Prostate gland (tissue), 2 donors: Measurements from ENCODE around the gene EPAS1. TPM values are rescaled to one million over a fixed set of nuclear protein-coding genes. Genes with fewer than 3 reads are reported as not detected.
A peak's percentile ranks its signal among the peaks of the same experiment; 100 is the strongest.

Source experiments
- DNase-seq: peaks from one replicate; pipeline ENCODE4 v3.0.0-alpha.2; 2019; ENCODE audit warnings: low spot score
- H3K27ac ChIP-seq, 2 donors: fragments of 200-600 bp; sonication (generic); 2 replicates each; pipeline ENCODE4 v1.5.1; 2017 to 2019
- H3K27me3 ChIP-seq: fragments of 200-600 bp; sonication (generic); replicated peaks from 2 replicates; pipeline ENCODE4 v1.5.1; 2019; ENCODE audit not compliant: insufficient read depth
- H3K36me3 ChIP-seq, 2 donors: fragments of 200-600 bp; sonication (generic); 1 replicate in 1 of 2; 2 replicates in 1 of 2; pipeline versions ENCODE4 v1.5.1 to v1.8.1; 2017 to 2019
- H3K4me1 ChIP-seq: fragments of 200-600 bp; sonication (generic); replicated peaks from 2 replicates; pipeline ENCODE4 v1.5.1; 2019
- H3K4me3 ChIP-seq, 2 donors: fragments of 200-600 bp; sonication (generic); 2 replicates each; pipeline ENCODE4 v1.5.1; 2017 to 2019
- H3K9me3 ChIP-seq: fragments of 200-600 bp; sonication (generic); 2 replicates; pipeline ENCODE4 v1.5.1; 2017
- CTCF ChIP-seq, 4 experiments: fragments of 200-600 bp in 2 of 4; fragments of 450-650 bp in 2 of 4; sonication (generic) in 2 of 4; IDR thresholded peaks; 1 replicate in 3 of 4; 2 replicates in 1 of 4; pipeline ENCODE4 v1.5.1; 2016 to 2019; ENCODE audit warnings: antibody characterized with exemption in 4 of 4, mild to moderate bottlenecking in 2 of 4, moderate library complexity in 2 of 4
- POLR2A ChIP-seq: fragments of 450-650 bp; IDR thresholded peaks from one replicate; pipeline ENCODE4 v1.6.1; 2016; ENCODE audit warnings: antibody characterized with exemption, mild to moderate bottlenecking
- POLR2AphosphoS5 ChIP-seq: sonication (generic); formaldehyde crosslinking; IDR thresholded peaks from one replicate; pipeline ENCODE4 v1.6.1; 2017; ENCODE audit warnings: antibody characterized with exemption
- WGBS: methylation state at CpG from one replicate; pipeline ENCODE4 v1.1.5; 2018; 5-methylcytosine and 5-hydroxymethylcytosine counted together
- intact Hi-C: fragments of 100-400 bp; cut with DNase I; formaldehyde crosslinking; loops from one replicate; pipeline ENCODE4 v1.14.2; 2022
- total RNA-seq, 2 donors: library from RNA; depleted of rRNA; stranded (reverse); fragments of >200 nt; gene quantifications; one replicate each; pipeline ENCODE4 v1.1.0, GENCODE V29; 2016

EPAS1 gene
- total RNA-seq, 2 donors from 2014 or later, result 109 to 356 TPM

- WGBS, result 28% methylated on average over 22 of the region's 22 CpGs
- no peaks in the 10 kb centered on the region for H3K9me3 ChIP-seq
- H3K4me1 ChIP-seq, result peaks cover 14% of the 10 kb centered on the region
- intact Hi-C loops, result loop anchor here (5.0 kb wide), 1 partner anchor 38 kb away; the partner anchor contains the start of gene EPAS1
- DNase-seq, result peak; percentile 17
- H3K27ac ChIP-seq, result peak overlapping the region; percentile 69 to 77
- no peaks in the 10 kb centered on the region for H3K36me3 ChIP-seq
- no peaks in the 10 kb centered on the region for H3K27me3 ChIP-seq
- no peak for TF ChIP-seq CTCF (IDR thresholded peaks at IDR 0.05)
- peak; percentile 55 for TF ChIP-seq POLR2AphosphoS5
- TF ChIP-seq POLR2A, result no peak
- peak overlapping the region in 1 of 2 donors; percentile 13 for H3K4me3 ChIP-seq
Measured at GRCh38 chr2:46335391-46336282, 38.4 kb downstream of the EPAS1 start.

- Histone ChIP-seq H3K27ac (peak overlapping the region; percentile 69 to 77), H3K27me3 (no peaks in the 10 kb centered on the region), H3K36me3 (no peaks in the 10 kb centered on the region), H3K4me1 (peaks cover 14% of the 10 kb centered on the region), H3K9me3 (no peaks in the 10 kb centered on the region), H3K4me3 (no peak overlapping the region)
- no peak for TF ChIP-seq POLR2AphosphoS5
- TF ChIP-seq CTCF (IDR thresholded peaks at IDR 0.05), result no peak
- TF ChIP-seq POLR2A, result no peak
- WGBS, result 47% methylated on average over 4 of the region's 4 CpGs
- intact Hi-C loops, result loop anchor here (5.0 kb wide), 1 partner anchor 39 kb away; the partner anchor contains the start of gene EPAS1
- no peak for DNase-seq
Measured at GRCh38 chr2:46336283-46336959, 39.2 kb downstream of the EPAS1 start.

- Histone ChIP-seq H3K27ac (peak overlapping the region; percentile 69 to 77), H3K9me3 (no peaks in the 10 kb centered on the region), H3K36me3 (no peaks in the 10 kb centered on the region), H3K27me3 (no peaks in the 10 kb centered on the region), H3K4me1 (peaks cover 14% of the 10 kb centered on the region), H3K4me3 (no peak overlapping the region)
- 72% methylated on average over 11 of the region's 11 CpGs for WGBS
- no peak for TF ChIP-seq POLR2AphosphoS5
- TF ChIP-seq CTCF (IDR thresholded peaks at IDR 0.05), result no peak
- no peak for TF ChIP-seq POLR2A
- intact Hi-C loops, result loop anchor here (5.0 kb wide), 1 partner anchor 40 kb away; the partner anchor contains the start of gene EPAS1
- DNase-seq, result no peak
Measured at GRCh38 chr2:46337208-46337994, 40.2 kb downstream of the EPAS1 start.

- no peaks in the 10 kb centered on the region for H3K27me3 ChIP-seq
- no peaks in the 10 kb centered on the region for H3K9me3 ChIP-seq
- DNase-seq, result no peak
- intact Hi-C loops, result loop anchor here (5.0 kb wide), 1 partner anchor 41 kb away; the partner anchor contains the start of gene EPAS1
- H3K36me3 ChIP-seq, result no peaks in the 10 kb centered on the region
- TF ChIP-seq POLR2A (no peak), CTCF (IDR thresholded peaks at IDR 0.05) (no peak), POLR2AphosphoS5 (no peak)
- 32% methylated on average over 4 of the region's 4 CpGs for WGBS
- H3K4me3 ChIP-seq, result no peak overlapping the region
- peaks cover 14% of the 10 kb centered on the region for H3K4me1 ChIP-seq
- H3K27ac ChIP-seq, result no peak overlapping the region
Measured at GRCh38 chr2:46338674-46339073, 41.5 kb downstream of the EPAS1 start.
